WTC11 (cell line): ENCODE measurements around the gene OR10A4. TPM values are rescaled to one million over a fixed set of nuclear protein-coding genes. Genes with fewer than 3 reads are reported as not detected.

Experiments used
- ATAC-seq: fragments of 200-7000 bp; cut with Tn5 transposase; 2 replicates; pipeline ENCODE4 v1.10.0; 2021; ENCODE audit warnings: mild to moderate bottlenecking, moderate library complexity
- CTCF ChIA-PET: fragments of 300-600 bp; sonication (Branson Sonifier 250); formaldehyde crosslinking; loops from one replicate; lab custom pipeline; 2021; ENCODE audit warnings: antibody characterized with exemption; lab: Charles Lee
- POLR2A ChIA-PET: fragments of 350-600 bp; sonication (Branson Sonifier 250); formaldehyde crosslinking; loops from one replicate; lab custom pipeline; 2021; ENCODE audit warnings: antibody characterized with exemption; lab: Charles Lee
- DNase-seq: peaks from one replicate; pipeline ENCODE4 v3.0.0; 2021; ENCODE audit warnings: low spot score
- H3K27ac Mint-ChIP-seq: 2 replicates; pipeline ENCODE4 v1.8.0; 2021; ENCODE audit warnings: mixed read lengths
- H3K27me3 Mint-ChIP-seq: 2 replicates; pipeline ENCODE4 v1.8.0; 2021; ENCODE audit warnings: low read depth, mild to moderate bottlenecking, moderate library complexity, mixed read lengths
- H3K36me3 Mint-ChIP-seq: 2 replicates; pipeline ENCODE4 v1.8.0; 2021; ENCODE audit warnings: mixed read lengths
- H3K4me1 Mint-ChIP-seq: 2 replicates; pipeline ENCODE4 v1.8.0; 2022; ENCODE audit warnings: mixed read lengths
- H3K4me3 Mint-ChIP-seq: 2 replicates; pipeline ENCODE4 v1.8.0; 2021; ENCODE audit warnings: mild to moderate bottlenecking, moderate library complexity, mixed read lengths
- H3K9me3 Mint-ChIP-seq: 2 replicates; pipeline ENCODE4 v1.8.0; 2021; ENCODE audit warnings: mixed read lengths
- ATF2 ChIP-seq: sonication (generic); formaldehyde crosslinking; IDR thresholded peaks from 2 replicates; pipeline ENCODE4 v1.8.1; 2022; ENCODE audit warnings: low read depth, missing genetic modification reagents, borderline replicate concordance
- CTCF ChIP-seq: fragments of 200-600 bp; IDR thresholded peaks from 2 replicates; pipeline ENCODE4 v1.8.0; 2022; ENCODE audit warnings: antibody characterized with exemption
- E2F5 ChIP-seq: sonication (generic); formaldehyde crosslinking; IDR thresholded peaks from 2 replicates; pipeline ENCODE4 v1.8.1; 2022; ENCODE audit warnings: mild to moderate bottlenecking, moderate library complexity, missing genetic modification reagents
- FOXK1 ChIP-seq: sonication (generic); formaldehyde crosslinking; IDR thresholded peaks from 2 replicates; pipeline ENCODE4 v1.8.0; 2022; ENCODE audit warnings: mild to moderate bottlenecking, moderate library complexity, missing genetic modification reagents
- GRHL2 ChIP-seq: fragments of 250-450 bp; sonication (Bioruptor Pico); IDR thresholded peaks from 2 replicates; pipeline ENCODE4 v1.8.0; 2022; ENCODE audit warnings: mild to moderate bottlenecking, moderate library complexity; ENCODE audit not compliant: insufficient replicate concordance, severe bottlenecking
- KAT7 ChIP-seq: sonication (generic); formaldehyde crosslinking; IDR thresholded peaks from 2 replicates; pipeline ENCODE4 v1.8.1; 2023; ENCODE audit warnings: missing genetic modification reagents, mild to moderate bottlenecking, borderline replicate concordance
- NR3C1 ChIP-seq: sonication (generic); formaldehyde crosslinking; conservative IDR thresholded peaks from 2 replicates; pipeline ENCODE4 v1.8.1; 2023; ENCODE audit warnings: low read depth, mild to moderate bottlenecking, missing genetic modification reagents
- PRRX2 ChIP-seq: fragments of 250-450 bp; sonication (Bioruptor Pico); IDR thresholded peaks from 2 replicates; pipeline ENCODE4 v1.8.0; 2021; ENCODE audit warnings: mild to moderate bottlenecking
- TEAD1 ChIP-seq: sonication (generic); formaldehyde crosslinking; IDR thresholded peaks from 2 replicates; pipeline ENCODE4 v1.8.0; 2022; ENCODE audit warnings: mild to moderate bottlenecking, missing genetic modification reagents
- TP53 ChIP-seq: sonication (generic); formaldehyde crosslinking; IDR thresholded peaks from 2 replicates; pipeline ENCODE4 v1.8.1; 2023; ENCODE audit warnings: mild to moderate bottlenecking, missing genetic modification reagents
- ZBTB21 ChIP-seq: sonication (generic); formaldehyde crosslinking; IDR thresholded peaks from 2 replicates; pipeline ENCODE4 v1.8.1; 2023; ENCODE audit warnings: mild to moderate bottlenecking, missing genetic modification reagents, borderline replicate concordance
- ZBTB43 ChIP-seq: sonication (generic); formaldehyde crosslinking; IDR thresholded peaks from 2 replicates; pipeline ENCODE4 v1.8.1; 2023; ENCODE audit warnings: mild to moderate bottlenecking, missing genetic modification reagents
- ZNF138 ChIP-seq: sonication (generic); formaldehyde crosslinking; conservative IDR thresholded peaks from 2 replicates; pipeline ENCODE4 v1.8.1; 2022; ENCODE audit warnings: mild to moderate bottlenecking, moderate library complexity, missing genetic modification reagents
- ZNF281 ChIP-seq: sonication (generic); formaldehyde crosslinking; IDR thresholded peaks from 2 replicates; pipeline ENCODE4 v1.8.0; 2023; ENCODE audit warnings: mild to moderate bottlenecking, missing genetic modification reagents
- ZNF423 ChIP-seq: fragments of 250-450 bp; sonication (Bioruptor Pico); IDR thresholded peaks from 2 replicates; pipeline ENCODE4 v2.1.2; 2022; ENCODE audit warnings: mild to moderate bottlenecking, moderate library complexity
- ZNF532 ChIP-seq: fragments of 250-450 bp; sonication (Bioruptor Pico); IDR thresholded peaks from 2 replicates; pipeline ENCODE4 v1.9.0; 2021; ENCODE audit warnings: mild to moderate bottlenecking, borderline replicate concordance
- total RNA-seq: library from RNA; stranded (reverse); gene quantifications from 3 replicates; pipeline ENCODE4 v1.2.3, GENCODE V29; 2021

OR10A4 gene
- total RNA-seq, 1 experiment from 2014 or later: not detected

- no peak for TF ChIP-seq ATF2 (CRISPR knock-in tag)
- TF ChIP-seq ZNF138 (CRISPR knock-in tag): no peak
- TF ChIP-seq E2F5: no peak
Observed at GRCh38 chr11:6895010-6895409, 18.6 kb downstream of the OR10A4 start (continued).

GRCh38 chr11:6898911-6899310 is 22.5 kb downstream of the OR10A4 start:
- CTCF ChIA-PET: no interaction called here
- POLR2A ChIA-PET: no interaction called here
- Mint-ChIP-seq H3K27ac (no peak overlapping the region), H3K36me3 (no peaks in the 10 kb centered on the region), H3K4me3 (no peak overlapping the region), H3K4me1 (no peaks in the 10 kb centered on the region), H3K9me3 (peaks cover 7% of the 10 kb centered on the region), H3K27me3 (no peaks in the 10 kb centered on the region)
- DNase-seq: no peak
- no peak for ATAC-seq
- no peak for TF ChIP-seq FOXK1 (CRISPR knock-in tag)
- no peak for TF ChIP-seq TP53
- no peak for TF ChIP-seq ZBTB43 (CRISPR knock-in tag)
- TF ChIP-seq ZNF532: no peak
- TF ChIP-seq NR3C1 (CRISPR knock-in tag): no peak
- TF ChIP-seq CTCF: no peak
- no peak for TF ChIP-seq ZBTB21
- TF ChIP-seq PRRX2 (CRISPR knock-in tag): no peak
- TF ChIP-seq KAT7 (CRISPR knock-in tag): no peak
- TF ChIP-seq GRHL2: no peak
- no peak for TF ChIP-seq TEAD1 (CRISPR knock-in tag)
- no peak for TF ChIP-seq ZNF423 (CRISPR knock-in tag)
- no peak for TF ChIP-seq ZNF281
